Left renal cortex interstitium (tissue), 4 donors: ENCODE measurements around the gene RPS6KC1. TPM values are rescaled to one million over a fixed set of nuclear protein-coding genes. Genes with fewer than 3 reads are reported as not detected.
"Not testable (repeated sequence)": the region's sequence is repeated elsewhere in the genome, so short reads cannot be mapped to it uniquely, and the experiment has no call there.

ENCODE experiments used
- DNase-seq, 4 donors: peaks; one replicate each; pipeline ENCODE4 v3.0.0-alpha.2; 2013; ENCODE audit warnings: low read depth in 4 of 4, low spot score in 2 of 4, missing footprints in 1 of 4
- polyA plus RNA-seq, 4 donors: library from polyadenylated mRNA; unstranded; fragments of 120-200 nt; gene quantifications; one replicate each; pipeline ENCODE4 v1.2.1, GENCODE V29; 2013; ENCODE audit not compliant: insufficient read length in 4 of 4

RPS6KC1 gene
- polyA plus RNA-seq, 4 donors, result 21.1 to 23.5 (median 22.6) TPM

DNA sequence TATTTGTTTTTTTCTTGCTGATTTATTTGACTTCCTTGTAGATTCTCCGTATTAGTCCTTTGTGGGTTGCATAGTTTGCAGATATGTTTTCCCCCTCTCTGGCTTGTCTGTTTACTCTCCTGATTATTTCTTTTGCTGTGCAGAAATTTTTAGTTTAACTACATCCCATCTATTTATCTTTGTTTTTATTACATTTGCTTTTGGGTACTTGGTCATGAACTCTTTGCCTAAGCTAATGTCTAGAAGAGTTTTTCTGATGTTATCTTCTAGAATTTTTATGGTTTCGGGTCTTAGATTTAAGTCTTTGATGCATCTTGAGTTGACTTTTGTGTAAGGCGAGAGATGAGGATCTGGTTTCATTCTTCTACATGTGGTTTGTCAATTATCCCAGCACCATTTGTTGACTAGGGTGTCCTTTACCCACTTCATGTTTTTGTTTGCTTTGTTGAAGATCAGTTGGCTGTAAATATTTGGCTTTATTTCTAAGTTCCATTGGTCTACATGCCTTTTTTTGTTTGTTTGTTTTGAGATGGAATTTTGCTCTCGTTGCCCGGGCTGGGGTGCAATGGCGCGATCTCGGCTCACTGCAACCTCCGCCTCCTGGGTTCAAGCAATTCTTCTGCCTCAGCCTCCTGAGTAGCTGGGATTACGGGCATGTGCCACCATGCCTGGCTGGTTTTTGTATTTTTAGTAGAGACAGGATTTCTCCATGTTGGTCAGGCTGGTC, 145.4 kb downstream of the RPS6KC1 start:
- not testable (repeated sequence) for DNase-seq

DNA sequence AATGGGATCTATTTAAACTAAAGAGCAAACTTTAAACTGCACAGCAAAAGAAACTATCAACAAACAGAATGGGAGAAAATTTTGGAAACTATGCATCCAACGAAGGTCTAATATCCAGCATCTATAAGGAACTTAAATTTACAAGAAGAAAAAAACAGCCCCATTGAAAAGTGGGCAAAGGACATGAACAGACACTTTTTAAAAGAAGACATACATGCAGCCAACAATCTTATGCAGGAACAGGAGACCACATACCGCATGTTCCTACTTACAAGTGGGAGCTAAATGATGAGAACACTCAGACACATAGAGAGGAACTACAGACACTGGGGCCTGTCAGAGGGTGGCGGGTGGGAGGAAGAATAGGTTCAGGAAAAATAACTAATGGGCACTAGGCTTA, 149.6 kb downstream of the RPS6KC1 start:
- DNase-seq, result no peak

DNA sequence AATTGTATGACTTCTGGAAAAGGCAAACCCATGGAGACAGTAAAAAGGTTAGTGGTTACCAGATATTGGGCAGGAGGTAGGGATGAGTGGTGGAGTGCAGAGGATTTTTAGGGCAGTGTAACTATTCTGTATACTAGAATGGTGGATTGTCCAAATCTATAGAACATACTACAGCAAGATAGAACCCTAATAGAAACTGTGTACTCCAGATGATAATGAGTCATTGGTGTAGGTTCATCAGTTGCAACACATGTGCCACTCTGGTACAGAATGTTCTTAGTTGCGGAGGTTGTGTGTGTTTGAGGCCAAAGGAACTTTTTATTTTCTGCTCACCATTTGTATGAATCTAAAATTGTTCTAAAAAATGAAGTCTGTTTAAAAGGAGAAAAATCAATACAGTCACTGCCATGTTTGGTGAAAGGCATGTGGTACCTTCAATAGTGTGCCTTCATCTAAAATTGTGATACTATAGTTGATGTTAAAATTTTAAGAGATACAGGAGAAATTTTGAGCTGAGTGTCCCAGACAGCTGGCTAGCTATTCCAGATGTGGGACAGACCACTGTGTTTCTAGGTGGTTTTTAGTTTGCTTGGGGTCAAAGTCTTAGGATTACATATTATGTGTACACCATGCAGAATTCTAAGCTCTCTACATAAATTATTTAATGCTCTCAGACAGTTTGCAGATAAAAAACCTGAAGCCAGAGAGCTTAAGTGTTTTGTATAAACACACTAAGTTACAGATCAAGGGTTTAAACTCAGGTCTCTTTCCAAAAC, 150.5 kb downstream of the RPS6KC1 start:
- no peak for DNase-seq

DNA sequence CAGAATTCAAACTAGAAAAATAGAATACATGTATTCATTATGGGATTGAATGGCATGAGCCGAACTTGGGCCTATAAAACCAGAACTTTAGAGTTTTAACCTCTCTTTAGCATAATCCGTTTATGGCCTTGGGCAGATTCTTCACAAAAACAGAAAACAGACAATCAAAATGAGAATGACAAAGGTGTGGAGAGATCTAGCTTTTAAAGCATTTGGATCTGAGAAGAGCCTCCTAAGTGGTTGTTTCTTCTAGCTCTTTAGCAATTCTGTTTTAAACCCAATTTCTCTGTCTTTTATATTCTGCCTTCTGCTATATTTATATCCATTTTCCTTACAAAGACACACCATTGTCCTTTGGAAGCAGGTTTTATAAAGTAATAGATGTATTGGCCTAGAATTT, 160.2 kb downstream of the RPS6KC1 start:
- no peak for DNase-seq

GRCh38 chr1:213219076-213219475, 168.0 kb downstream of the RPS6KC1 start:
- DNase-seq, result not testable (repeated sequence)

DNA sequence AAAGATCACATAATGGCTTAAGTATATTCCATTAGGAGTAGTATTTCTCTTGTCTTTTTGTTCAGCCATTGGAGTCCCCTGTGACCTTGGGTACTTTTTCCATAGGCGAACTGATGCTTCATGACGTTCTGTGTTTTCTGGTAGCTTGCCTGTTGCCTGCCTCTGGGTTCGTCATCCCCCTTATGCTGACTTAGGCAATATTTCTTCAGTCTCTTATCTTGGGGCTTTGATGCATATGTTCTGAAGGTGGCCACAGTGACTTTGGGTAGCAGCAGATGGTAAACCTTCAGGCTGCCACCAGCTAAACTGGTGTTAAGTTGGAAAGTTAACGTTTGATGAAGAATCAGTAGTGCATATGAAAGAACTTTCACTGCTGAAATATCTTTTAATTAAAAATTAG, 170.2 kb downstream of the RPS6KC1 start:
- DNase-seq, result no peak

DNA sequence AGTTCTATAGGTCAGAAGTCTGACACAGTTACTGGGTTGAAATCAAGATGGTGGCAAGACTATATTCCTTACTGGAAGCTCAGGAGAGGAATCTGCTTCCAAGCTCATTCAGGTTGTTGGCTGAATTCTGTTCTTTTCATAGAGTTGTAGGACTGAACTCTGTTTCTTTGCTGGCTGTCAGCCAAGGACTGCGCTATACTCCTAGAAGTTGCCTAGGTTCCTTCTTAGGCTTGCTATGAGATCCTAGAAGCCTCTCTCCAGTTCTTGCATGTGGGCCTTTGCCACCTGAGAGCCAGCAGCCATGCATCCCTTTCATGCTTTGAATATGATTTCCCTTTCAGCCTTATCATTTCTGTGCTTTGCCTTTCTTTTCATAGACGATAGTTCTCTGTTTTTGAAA, 176.4 kb downstream of the RPS6KC1 start:
- no peak for DNase-seq

DNA sequence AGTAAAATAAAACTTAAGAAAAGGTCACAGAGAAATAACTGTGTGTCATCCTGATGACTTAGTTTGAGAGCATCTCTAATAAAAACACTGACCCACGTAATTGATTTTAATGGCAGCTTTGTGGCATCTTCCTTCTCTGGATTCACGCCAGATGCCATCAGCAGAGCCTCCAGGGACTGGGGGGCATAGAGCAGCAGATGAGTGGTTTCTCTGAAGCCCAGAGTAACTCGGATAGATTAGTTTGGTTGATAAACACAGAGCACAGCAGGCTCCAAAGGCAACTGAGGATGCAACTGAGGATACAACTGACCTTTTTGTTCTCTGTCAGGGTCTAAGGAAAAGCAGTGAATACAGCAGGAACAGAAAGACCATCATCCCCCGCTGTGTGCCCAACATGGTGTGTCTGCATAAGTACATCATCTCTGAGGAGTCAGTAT, 180.8 kb downstream of the RPS6KC1 start:
- no peak for DNase-seq

DNA sequence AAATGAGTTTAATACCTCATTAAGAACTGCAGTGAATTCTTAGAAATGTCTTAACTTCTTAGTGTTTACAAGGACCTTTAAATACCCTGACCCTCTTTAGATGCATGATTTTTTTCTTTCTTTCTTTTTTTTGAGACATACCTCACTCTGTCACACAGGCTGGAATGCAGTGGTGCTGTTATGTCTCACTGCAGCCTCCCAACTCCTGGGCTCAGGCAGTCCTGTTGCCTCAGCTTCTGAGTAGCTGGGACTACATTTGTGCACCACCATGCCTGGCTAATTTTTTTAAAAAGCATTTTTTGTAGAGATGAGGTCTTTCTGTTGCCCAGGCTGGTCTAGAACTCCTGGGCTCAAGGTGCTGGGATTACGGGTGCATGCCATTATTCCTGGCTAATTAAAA, 191.8 kb downstream of the RPS6KC1 start:
- DNase-seq, result no peak

DNA sequence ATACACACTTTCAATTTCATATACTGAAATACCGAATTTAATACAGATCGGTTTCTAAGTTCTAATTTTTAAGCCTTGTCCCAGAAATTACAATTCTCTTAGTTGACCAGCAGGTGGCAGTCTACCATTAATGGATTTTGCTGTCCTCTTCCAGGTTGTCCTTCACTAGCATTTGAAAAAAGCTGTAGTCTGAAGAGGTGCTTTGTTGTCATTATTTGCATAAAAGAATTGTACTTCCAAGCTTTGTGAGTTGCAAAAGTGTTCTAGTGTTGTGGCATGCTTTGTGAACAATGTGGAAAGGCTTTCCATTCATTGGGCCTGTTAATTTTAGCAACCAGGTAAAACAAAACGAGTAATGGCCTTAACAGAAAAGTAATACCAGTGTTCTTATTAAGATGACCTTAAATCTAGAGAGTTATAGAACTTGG, 193.6 kb downstream of the RPS6KC1 start:
- peak in 3 of 4 donors; percentile 7 to 26 (median 9) for DNase-seq

- DNase-seq, result no peak
Observed at GRCh38 chr1:213245260-213245910, 194.3 kb downstream of the RPS6KC1 start.

- no peak for DNase-seq
Observed at GRCh38 chr1:213247038-213247437, 196.0 kb downstream of the RPS6KC1 start.

GRCh38 chr1:213249395-213249794, 198.4 kb downstream of the RPS6KC1 start:
- no peak for DNase-seq

- no peak for DNase-seq
Observed at GRCh38 chr1:213250041-213250440, 199.0 kb downstream of the RPS6KC1 start.

- DNase-seq, result no peak
Observed at GRCh38 chr1:213250446-213250845, 199.4 kb downstream of the RPS6KC1 start.

DNA sequence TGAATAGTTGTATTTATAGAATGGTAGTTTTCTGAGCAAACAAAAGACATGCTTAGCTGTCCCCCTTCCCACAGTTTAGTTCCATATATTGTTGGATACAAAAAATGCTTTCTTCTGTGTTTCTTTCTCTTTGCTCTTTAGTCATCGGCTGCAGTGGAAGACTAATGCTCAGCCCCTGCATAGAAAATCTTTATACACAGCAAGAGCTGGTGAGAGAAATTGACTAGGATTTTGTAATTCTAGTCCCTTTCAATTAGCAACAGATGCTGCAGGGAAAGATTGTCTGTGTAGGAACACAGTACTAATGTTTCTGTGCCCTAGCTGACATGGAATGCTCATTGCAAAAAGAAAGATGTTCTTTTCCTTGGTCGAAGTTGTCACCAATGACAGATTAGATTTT, 200.9 kb downstream of the RPS6KC1 start:
- DNase-seq, result no peak

DNA sequence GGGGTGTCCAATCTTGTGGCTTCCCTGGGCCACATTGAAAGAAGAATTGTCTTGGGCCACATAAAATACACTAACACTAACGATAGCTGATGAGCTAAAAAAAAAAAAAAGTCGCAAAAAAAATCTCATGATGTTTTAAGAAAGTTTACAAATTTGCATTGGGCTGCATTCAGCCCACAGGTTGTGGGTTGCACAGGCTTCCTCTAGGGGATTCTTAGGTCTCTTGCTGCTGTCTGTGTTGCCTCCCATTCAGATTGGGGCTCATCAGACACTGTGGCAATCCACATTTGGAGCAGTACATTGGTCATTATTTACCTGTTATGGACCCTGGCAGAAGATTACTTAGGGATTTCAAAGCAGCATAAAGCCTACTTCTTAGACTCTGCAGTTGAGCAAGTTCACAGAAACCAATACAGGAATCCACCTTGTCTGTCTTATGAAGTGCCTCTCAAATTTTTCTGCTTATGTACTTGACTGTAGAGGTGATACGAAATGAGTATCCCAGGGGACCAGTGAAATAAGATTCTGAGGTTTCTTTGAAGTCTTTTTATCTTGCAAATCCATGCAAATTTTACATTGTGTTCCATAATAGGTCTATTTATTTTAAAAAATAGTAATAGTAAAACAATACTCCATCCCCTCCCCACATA, 205.5 kb downstream of the RPS6KC1 start:
- DNase-seq, result no peak

DNA sequence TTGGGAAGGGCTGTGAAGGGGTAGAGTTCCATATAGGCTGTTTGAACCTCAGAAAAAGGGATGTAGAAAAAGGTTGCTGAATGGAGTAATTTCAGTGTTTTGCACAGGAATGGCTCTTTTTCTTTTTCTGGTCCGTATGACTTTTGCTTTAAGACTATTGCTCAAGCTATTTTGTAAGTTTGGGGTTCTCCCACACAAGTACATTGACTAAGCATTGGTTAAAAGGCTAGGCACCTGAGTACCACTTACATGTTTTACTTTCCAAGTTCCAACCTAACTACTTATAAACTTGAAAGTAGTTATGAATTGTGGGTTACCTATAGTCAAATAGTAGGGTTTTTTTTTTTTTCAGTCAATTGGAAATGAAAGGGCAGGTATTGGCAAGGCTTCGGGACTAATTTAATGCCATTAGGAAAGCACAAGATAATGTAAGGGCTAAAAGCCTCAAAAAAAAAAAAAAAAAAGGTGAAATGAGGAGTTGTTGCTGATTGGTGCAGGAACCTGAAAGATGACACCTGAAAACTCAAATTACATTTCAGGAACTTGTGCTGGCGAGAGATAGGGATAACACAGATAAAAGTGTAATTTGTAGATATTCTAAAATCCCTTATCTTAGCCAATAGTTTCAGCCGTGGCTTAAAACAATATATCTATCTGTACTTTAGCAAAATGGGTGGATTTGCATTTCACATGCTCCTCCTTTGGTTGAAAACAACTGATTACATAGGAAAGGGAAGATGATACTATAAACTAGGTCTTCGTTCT, 209.5 kb downstream of the RPS6KC1 start:
- peak in 1 of 4 donors; percentile 21 for DNase-seq

DNA sequence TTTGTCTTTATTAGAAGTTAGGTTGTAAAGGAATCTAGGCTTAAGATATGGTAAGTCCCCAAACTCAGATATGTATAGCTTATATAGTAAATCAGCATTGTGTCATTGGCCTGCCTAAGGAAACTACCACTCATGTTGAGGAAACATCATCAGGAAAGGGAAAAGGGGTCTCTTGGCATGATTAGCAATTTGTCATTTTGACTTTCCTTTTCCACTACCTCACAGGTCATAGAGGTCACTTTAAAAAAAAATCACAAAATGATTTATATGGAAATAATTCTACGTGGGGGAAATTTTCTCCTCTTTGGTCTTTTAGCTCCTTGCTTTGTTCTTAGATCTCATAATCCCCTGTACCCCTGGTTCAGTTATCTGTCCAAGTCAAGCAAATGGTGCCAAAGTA, 213.5 kb downstream of the RPS6KC1 start:
- DNase-seq, result no peak
